A549 treated with GW870086 at 1 μM for 4 hours (cell line): Measurements from ENCODE around the gene PPP1R12B. TPM values are rescaled to one million over a fixed set of nuclear protein-coding genes. Genes with fewer than 3 reads are reported as not detected.

Experiments used
- total RNA-seq: library from RNA; stranded (reverse); fragments of 200-300 nt; extraction: Qiagen RNA extraction; gene quantifications from 5 replicates; pipeline ENCODE4 v1.2.3, GENCODE V29; 2022; ENCODE audit warnings: low read depth

Gene PPP1R12B
- 1.1 to 2.9 TPM (median 2.3 TPM) in 5 replicates for total RNA-seq

GRCh38 chr1:202348509-202349205 lies at the start of gene PPP1R12B:
Gene PPP1R12B (plus strand): TSS chr1:202348699. CDS start chr1:202348852, 153 bp downstream.

Other genes starting within 250 kb of the PPP1R12B start
- gene GPR37L1, start 225.8 kb upstream of the PPP1R12B start, total RNA-seq: 0.15 to 0.21 TPM (median 0.16 TPM) in 5 replicates
- 44.0 to 54.7 TPM (median 48.4 TPM) in 5 replicates for gene ARL8A, start 204.0 kb upstream of the PPP1R12B start, total RNA-seq
- gene PTPN7, start 188.1 kb upstream of the PPP1R12B start, total RNA-seq: not detected in 5 replicates
- 0.31 to 0.79 TPM (median 0.55 TPM) in 5 replicates for gene LGR6, start 154.9 kb upstream of the PPP1R12B start, total RNA-seq
- gene UBE2T, start 6.8 kb upstream of the PPP1R12B start, total RNA-seq: 69.3 to 75.7 TPM (median 73.1 TPM) in 5 replicates